ENCODE measurements around the gene KIF2A.

Gene KIF2A
- 172 to 330 (median 206) reads per million in 3 experiments for total RNA-seq

GRCh38 chr5:62305715-62306322 is at the start of gene KIF2A:
Gene KIF2A (plus strand): TSS chr5:62306206. CDS start chr5:62306473, 267 bp downstream.
- DNase-seq, result peak; percentile 95

DNA sequence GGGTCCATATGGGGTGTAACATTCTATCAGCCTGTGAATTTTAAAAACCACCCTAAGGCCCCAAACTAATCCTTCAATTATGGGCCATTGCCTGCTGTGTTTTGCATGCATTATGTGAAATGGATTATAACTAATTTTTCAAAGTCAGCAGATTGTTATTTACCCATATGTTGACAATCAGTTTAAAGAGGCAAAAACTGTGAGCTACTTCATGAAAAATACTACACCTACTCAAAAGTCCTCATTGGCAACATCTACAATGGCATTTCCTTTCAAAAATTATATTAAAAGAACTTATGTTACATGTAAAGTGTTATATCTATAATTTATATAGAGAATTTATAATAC is 49.0 kb upstream of the KIF2A start:
- no peak for DNase-seq

DNA sequence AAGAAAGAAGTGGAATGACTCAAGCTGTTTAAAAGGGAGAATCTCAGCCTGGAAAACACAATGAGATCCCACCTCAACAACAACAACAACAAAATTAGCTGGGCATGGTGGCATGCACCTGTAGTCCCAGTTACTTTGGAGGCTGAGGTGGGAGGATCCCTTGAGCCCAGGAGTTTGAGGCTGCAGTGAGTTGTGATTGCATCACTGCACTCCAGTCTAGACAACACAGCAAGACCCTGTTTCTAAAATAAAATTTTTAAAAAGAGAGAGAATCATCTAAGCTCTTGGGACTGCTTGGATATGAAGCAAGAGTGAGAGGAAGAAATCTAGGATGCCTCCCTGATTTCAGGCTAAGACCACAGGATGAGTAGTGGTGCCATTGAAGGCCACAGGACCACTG is 47.4 kb upstream of the KIF2A start:
- DNase-seq, result no peak

GRCh38 chr5:62259699-62260250 is 46.2 kb upstream of the KIF2A start:
- DNase-seq, result no peak

DNA sequence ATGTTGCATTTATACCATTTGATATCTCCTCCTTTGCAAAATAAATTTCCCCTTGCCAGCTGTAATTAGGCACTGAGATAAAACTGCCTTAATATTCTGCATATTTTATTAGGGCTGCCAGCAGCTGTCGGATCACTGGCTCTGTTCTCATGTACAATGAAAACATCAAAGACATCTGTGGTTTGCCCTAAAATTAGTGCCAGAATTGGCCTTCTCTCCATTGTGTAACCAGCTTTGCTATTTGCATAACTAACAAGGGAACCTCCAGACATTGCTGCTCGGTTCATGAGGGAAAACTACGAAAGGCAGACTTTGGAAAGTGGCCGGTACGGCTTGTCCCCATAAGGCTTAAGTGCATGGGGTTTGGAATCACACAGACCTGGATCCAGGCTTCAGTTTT is 45.5 kb upstream of the KIF2A start:
- peak; percentile 5 for DNase-seq

DNA sequence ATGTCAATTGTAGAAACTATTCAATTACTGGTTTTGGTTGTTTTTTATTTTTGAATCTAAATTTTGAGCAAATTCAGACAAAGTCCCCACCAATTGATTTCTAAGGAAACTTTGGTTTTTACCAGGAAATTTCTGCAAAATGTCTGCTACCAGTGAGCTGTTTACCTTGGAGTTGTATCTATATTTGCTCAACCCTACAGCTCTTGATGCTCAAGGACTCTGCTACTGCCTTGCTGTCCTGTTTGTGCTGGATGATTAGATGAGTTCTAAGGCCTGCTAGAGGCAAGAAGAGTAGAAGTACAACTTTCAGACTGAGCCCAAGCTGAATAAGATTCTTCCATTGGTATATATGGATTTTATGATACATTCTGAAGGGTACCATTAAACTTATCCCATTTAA is 42.6 kb upstream of the KIF2A start:
- no peak for DNase-seq

- DNase-seq, result no peak
These were observed 40.3 kb upstream of the KIF2A start for GRCh38 chr5:62265648-62266112.

- no peak for DNase-seq
These were observed 39.4 kb upstream of the KIF2A start for GRCh38 chr5:62266573-62266972.

DNA sequence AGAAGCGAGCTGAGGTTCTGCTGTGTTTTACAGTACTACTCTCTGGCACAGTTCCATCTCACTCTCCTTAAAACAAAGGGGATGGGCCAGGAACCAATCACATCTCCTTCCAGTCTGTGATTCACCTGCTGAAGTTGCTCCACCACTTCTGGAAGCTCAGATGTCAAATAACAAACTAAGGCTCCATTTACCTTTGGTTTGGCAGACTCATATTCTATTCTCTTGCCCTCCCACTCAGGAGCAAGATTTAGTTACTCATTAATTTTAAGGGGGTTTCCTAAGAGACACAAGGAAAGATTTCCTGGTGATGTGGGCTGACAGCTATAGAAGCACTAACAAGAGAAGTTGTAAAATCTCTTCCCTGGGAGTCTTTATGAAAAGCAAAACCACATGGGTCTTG is 37.8 kb upstream of the KIF2A start:
- no peak for DNase-seq

GRCh38 chr5:62268792-62269191 is 37.2 kb upstream of the KIF2A start:
- peak; percentile 8 for DNase-seq

DNA sequence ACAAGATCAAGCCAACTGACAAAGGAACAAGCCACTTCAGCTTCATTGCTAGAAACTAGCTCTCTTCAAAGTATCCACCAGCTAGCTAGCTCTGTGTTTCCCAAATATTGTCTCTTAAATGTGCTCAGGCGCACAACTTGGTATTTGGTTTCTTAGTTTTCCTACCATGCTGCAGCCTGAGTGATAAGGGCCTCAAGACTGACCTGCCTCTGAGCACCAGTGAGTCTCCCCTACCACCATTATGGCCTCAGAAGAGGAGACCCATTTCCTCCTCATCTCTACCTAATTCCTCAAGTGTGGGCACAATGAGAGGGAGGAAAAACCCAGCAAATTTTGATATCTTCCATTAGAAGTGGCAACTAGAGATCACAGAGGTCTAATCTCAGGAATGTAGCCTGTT is 34.6 kb upstream of the KIF2A start:
- DNase-seq, result no peak

GRCh38 chr5:62271870-62272269 is 34.1 kb upstream of the KIF2A start:
- no peak for DNase-seq

DNA sequence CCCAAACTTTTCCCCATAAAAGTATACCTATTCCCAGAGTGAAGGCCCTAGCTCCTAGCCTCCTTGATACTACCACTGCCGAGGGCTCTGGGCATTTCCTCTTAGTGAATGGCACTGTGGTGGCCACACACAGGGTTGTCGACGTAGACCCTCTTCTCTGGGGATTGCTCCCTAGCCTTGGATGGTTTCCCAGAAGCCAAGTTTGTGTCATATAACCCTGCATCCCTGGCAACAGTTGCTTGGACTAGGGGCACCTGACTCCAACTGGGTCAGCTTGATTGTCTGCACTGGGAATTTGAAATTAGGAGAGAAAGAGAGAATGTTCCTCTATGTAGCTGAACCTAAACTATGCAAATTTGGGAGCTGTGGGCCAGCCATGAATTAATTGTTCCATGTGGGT is 32.3 kb upstream of the KIF2A start:
- no peak for DNase-seq

GRCh38 chr5:62275581-62275980 is 30.4 kb upstream of the KIF2A start:
- no peak for DNase-seq

DNA sequence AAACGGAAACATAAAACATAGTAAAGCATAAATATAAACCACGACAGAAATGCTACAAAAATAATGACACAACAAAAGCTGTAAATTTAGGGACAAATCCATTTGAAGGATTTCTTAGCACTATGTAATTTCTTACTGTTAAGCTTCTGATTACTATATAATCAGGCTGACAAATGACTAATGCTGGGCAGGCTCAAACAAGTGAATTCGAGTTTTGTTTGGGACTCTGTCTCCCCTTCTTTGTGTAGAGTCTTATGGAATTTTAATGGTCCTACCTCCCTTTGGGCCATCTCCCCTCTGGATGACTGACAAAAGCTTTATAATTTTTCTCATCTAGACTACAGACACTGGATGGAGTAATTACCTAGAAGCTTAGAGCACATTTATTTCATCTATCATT is 24.6 kb upstream of the KIF2A start:
- no peak for DNase-seq

DNA sequence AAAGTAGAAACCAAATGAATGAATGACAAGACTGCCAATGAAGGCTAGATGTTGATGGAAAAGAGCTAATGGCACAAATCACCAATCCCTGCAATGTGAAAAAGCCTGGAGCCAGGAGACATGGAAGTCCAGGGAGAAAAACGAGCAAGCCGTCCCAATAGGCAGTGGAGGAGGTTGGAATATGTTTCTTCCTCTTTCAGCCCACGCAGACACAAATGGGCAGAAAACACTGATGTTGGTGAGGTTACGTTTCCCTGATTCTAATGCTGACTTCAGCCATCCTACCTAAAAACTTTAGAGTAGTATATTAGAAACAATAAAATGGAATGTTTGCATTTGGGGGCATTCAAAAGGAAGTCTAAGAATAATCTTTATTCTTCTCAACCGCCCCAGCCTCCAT is 23.9 kb upstream of the KIF2A start:
- DNase-seq, result no peak

GRCh38 chr5:62283005-62283404 is 23.0 kb upstream of the KIF2A start:
- no peak for DNase-seq

DNA sequence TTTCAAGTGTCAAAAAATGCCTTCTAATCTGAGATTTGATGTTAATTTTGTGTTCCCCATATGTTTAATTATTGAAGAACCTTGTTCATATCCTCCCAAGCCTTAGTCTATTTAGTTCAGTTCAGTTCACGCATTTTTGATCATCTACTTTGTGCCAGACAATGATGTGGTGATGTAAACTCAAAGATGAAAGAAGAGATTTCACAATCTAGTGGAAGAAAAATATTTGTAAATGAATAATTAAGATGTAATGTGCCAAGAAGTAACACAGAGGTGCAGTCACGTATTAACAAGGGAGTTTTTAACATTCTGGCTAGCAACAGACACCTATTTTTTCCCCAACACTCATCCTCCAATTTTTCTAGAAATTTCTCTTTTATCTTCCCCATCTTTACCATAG is 22.1 kb upstream of the KIF2A start:
- DNase-seq, result no peak

- no peak for DNase-seq
These were observed 20.8 kb upstream of the KIF2A start for GRCh38 chr5:62284946-62285891.

GRCh38 chr5:62286834-62287233 is 19.2 kb upstream of the KIF2A start:
- DNase-seq, result no peak

DNA sequence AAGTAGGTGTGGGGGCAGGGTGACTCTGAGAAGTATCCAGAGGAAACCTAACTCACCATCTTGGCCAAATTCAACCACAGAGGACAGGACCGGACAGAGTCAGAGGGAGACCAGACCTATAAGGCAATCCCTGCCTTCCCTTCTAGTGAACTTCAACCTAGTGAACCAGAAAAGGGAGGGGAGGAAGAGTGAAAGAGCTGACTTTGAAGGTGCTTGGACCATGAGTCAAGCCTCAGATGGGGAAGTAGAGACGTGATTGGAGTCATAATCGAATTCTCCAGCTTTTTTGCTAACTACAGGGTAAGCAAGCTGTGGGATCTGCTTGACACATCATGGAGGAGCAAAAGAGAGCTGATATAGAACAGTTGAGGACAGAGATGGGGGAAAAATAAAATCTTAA is 18.8 kb upstream of the KIF2A start:
- DNase-seq, result no peak

DNA sequence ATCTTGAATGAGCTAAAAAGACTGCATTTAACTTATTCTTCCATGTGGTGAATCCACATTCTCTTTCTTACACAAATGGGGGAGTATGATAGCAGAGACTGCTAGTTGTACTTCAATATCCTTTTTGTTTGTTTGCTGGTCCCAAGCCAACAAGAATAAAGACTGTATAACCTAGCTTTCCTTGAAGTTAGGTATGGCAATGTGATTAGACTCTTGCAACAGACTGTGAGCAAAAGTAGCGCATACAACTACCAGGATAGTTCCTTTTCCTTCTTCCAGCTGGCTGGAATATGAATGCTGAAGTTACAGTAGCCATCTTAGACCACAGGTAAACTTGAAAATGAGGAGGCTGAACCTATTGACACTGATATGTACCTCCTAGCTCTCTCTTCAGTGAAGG is 17.9 kb upstream of the KIF2A start:
- DNase-seq, result no peak

- DNase-seq, result no peak
These were observed 16.2 kb upstream of the KIF2A start for GRCh38 chr5:62289813-62290212.

DNA sequence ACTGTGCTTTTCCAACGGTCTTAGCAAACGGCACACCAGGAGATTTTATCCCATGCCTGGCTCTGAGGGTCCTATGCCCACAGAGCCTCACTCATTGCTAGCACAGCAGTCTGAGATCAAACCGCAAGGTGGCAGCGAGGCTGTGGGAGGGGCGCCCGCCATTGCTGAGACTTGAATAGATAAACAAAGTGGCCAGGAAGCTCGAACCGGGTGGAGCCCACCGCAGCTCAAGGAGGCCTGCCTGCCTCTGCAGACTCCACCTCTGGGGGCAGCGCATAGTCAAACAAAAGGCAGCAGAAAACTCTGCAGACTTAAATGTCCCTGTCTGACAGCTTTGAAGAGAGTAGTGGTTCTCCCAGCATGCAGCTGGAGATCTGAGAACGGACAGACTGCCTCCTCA is 14.2 kb upstream of the KIF2A start:
- DNase-seq, result peak; percentile 82

All from central memory CD4-positive, alpha-beta T cell (primary cell).